GM18951 (cell line): ENCODE data around the gene BTG1.

Experiments used
- POLR2A ChIP-seq: IDR thresholded peaks from 4 replicates; pipeline ENCODE4 v1.6.1; 2011; ENCODE audit warnings: mild to moderate bottlenecking; ENCODE audit not compliant: insufficient read length, insufficient read depth; ENCODE audit errors: extremely low read depth
- in situ Hi-C: fragments of 300-500 bp; cut with MboI; formaldehyde crosslinking; loops from one replicate; pipeline ENCODE4 v1.12.0; 2022; ENCODE audit warnings: low sequenced_read_pairs, mixed read lengths, inconsistent platforms; ENCODE audit not compliant: unreplicated experiment

Gene BTG1

DNA sequence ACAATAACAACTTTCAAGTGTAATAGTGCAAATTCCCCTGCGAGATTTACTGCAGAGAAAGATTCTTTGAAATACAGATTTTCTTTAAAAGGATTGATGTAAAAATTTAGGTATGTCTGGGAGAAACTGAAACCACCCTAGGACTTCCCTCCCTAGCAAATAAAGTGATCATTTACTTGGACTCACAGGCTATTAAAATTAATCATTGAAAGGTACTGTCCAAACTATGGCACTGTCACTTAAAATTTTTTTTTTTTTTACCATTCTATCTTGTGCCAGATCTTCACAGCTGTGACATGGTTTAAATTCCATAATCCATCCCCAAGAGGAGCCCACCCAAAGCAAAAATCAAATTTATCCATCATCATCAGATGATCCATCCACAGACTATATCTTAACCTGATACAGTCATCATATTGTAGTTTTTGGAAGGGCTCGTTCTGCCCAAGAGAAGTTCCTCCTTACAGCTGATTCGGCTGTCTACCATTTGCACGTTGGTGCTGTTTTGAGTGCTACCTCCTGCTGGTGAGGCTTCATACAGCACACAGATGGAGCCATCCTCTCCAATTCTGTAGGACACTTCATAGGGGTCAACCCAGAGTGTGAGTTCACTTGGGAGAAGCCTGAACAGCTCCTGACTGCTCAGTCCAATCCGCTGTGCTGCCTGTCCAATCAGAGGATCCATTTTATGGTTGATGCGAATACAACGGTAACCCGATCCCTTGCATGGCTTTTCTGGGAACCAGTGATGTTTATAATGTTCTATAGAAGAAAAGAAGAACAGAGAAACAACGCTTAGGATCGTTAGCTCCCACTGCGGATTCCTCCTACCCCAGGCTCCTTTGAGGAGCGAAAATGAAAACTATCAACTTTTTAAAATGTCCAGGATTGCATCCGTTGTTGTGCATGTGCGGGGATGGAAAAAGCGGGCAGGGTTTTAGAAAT lies 1.7 kb downstream of the BTG1 start:
- in situ Hi-C loops = loop anchor here (10.0 to 25.0 kb wide), 4 partner anchors 332 to 757 kb away; no protein-coding TSS in a partner anchor
- TF ChIP-seq POLR2A = no peak

DNA sequence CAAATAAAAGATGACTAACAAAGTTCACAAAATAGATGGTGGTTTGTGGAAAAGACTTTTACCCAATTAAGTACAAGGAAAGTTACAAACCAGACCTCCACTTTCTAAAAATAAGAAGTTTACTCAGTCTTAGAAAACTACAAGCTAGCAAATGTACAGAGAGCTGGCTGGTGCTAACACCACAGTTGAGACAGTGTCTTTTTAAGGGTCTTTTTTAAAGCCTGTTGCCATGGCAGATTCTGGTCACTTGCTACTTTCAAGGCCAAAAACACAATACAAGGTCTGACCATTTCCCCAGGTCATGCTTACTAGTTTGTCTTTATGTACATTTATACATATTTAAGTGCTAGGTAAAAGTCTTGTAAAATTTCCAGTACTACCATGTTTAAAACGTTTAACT lies 2.4 kb downstream of the BTG1 start:
- no peak for TF ChIP-seq POLR2A
- in situ Hi-C loops = loop anchor here (10.0 to 25.0 kb wide), 4 partner anchors 331 to 756 kb away; no protein-coding TSS in a partner anchor

DNA sequence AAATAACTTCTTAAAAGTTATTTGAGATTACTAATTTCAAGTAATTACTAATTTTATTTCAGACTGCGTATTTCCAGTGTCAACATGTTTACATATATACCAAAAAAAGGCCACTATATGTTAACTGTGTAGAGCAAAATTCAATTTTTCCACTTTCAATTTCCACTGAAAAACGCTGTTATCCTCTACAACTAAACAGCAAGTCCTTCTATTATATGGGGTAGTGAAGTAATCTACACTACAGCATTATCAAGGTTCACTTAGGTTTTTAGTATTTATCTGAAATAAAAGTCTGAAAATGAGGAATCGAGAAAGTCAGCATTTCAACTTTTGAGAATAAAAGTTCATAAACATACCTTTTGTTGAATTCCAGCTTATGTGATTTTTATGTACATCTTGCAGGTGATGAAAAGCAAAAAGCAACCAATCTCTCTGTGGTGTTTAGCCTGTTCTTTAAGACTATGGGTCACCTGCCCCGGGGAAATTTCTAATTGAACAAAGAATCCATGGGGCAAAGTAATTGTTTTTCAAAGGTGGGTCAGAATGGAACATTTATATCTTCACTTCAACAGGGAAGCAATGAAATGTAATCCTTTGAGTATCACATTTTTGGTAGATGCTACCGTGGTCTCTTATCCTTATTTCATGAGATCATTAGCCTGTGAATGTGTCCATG lies 3.3 kb downstream of the BTG1 start:
- peak; percentile 32 for TF ChIP-seq POLR2A
- in situ Hi-C loops = loop anchor here (10.0 to 25.0 kb wide), 4 partner anchors 330 to 755 kb away; no protein-coding TSS in a partner anchor

DNA sequence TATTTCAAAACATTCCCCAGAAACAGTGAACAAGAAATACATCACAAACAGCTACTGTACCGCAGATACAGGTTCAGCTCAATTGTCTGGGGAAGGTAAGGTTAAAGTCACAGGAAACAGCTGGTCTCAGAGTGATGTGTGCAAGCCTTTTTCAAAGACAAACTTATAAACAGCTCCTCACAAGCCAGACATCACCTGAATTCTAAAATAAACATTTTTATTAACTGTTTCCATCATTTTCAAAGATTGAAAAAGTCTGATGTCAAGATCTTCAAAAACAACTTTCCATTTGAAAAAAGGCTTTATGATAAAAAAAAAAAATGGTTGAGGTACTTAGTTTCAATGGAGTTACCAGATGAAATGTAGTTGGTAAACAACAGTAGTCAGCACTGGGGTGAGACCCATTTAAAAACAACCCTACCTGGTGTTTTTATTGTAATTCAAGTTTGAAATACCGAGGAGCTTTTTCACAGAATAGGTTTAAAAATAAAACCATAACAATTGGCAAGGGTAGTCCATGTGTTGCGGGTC lies 4.0 kb downstream of the BTG1 start:
- in situ Hi-C loops = loop anchor here (10.0 to 25.0 kb wide), 4 partner anchors 329 to 754 kb away; no protein-coding TSS in a partner anchor
- no peak for TF ChIP-seq POLR2A

DNA sequence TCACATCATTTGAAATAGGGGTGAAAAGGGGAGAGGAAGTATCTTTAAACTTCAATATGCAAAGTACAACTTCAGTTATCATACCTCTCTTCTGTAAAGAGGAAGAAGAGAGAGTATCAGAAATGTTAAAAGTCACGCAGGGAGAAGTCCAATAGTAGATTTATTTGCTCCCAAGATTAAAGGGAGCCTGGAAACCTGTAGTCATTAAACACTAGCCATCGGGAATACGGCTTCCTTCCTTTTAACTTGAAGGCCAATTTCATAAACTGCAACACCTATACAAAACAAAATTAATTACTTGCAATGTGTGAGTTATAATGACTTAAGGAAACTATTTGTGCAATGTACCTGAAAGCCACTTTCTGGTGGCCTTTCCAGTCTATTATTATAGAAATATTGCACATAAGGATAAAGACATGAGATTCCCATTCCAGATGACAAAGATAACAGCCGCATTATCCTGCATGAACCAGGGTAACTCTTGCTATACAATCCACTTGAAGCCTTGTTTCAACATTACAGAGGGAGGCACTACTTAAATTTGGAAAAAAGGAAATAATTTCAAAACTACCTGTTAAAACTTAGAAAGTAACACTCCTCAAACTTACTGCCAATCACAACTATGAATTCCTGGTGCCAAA lies 4.6 kb downstream of the BTG1 start:
- TF ChIP-seq POLR2A = no peak
- in situ Hi-C loops = loop anchor here (10.0 to 25.0 kb wide), 4 partner anchors 329 to 754 kb away; no protein-coding TSS in a partner anchor

DNA sequence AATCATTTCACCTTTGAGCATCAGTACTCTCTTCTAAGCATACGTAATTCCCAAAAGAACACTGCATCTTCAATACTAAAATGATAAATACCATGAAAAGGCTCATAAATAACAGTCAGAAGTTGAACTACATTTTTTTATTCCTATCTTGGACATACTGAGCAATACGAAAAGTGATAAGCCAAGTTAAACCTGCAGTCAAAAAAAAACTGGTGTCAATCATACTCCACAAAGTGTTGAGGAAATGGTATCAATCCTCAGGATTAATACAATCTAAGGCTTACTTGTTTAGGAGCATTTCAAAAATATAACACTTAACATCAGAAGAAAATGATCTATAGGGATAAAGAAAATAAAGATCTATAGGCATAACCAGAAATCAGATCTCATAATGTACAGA lies 5.5 kb downstream of the BTG1 start:
- TF ChIP-seq POLR2A = no peak
- in situ Hi-C loops = loop anchor here (10.0 to 25.0 kb wide), 4 partner anchors 328 to 753 kb away; no protein-coding TSS in a partner anchor

DNA sequence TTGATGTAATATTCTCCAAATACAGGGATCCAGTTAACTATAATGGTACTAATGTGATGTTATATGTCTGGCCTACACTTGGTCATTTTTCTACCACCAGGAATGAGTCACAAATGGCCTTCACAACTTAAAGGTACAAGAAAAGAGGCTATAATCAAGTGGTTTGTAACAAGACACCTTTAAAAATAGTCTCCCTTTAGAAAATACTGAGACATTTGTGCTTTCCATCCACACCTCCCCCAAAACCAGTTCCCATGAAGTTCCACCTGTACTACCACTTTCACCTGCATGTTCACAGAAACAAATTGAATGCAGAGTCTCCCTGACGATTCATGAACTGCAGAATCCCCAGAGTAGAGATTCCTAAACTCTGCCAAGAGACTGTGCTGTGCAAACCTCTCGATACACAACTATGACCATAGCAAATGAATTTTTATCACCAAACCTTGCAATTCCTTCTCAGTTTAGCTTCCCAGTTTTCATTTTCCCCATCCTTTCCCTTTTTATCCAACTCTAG lies 6.0 kb downstream of the BTG1 start:
- in situ Hi-C loops = loop anchor here (10.0 to 25.0 kb wide), 5 partner anchors 105 to 752 kb away; no protein-coding TSS in a partner anchor
- peak; percentile 19 for TF ChIP-seq POLR2A

DNA sequence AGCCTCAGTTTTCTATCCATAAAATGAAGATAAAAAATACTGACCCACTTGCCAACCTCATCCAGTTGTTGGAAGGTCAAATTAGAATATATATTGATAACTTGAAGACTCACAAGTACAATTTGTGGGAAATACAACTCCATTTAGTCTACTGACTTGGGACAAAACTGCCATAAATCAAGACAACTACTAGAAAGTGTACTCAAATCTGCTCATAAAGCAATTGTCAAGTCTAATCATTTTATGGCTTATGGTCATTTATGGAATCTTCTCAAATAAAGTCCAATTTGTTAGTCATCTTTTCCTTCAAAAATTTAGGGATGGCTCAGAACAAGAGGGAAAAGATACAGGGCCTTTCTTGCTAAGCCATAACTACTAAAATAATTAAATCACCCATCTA lies 7.0 kb downstream of the BTG1 start:
- TF ChIP-seq POLR2A = no peak
- in situ Hi-C loops = loop anchor here (10.0 to 25.0 kb wide), 4 partner anchors 104 to 751 kb away; no protein-coding TSS in a partner anchor

DNA sequence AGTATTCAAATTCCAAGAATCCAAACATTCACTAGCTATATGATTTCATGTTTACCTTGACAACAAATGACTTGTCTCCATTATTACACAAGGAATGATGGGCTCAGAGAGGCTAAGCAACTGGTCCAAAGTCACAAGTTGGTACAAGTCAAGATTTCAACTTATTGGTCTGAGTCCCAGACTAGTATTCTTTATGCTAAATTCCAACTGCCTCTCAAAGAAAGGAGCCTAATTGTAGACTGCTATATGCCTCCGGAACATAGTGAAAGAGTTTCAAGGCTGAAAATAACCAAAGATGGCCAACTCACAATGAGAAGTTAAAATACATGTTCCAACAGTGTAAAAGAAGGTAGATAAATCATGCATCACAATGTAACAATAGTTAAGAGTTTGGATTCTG lies 7.5 kb downstream of the BTG1 start:
- in situ Hi-C loops = loop anchor here (10.0 to 25.0 kb wide), 4 partner anchors 103 to 751 kb away; no protein-coding TSS in a partner anchor

DNA sequence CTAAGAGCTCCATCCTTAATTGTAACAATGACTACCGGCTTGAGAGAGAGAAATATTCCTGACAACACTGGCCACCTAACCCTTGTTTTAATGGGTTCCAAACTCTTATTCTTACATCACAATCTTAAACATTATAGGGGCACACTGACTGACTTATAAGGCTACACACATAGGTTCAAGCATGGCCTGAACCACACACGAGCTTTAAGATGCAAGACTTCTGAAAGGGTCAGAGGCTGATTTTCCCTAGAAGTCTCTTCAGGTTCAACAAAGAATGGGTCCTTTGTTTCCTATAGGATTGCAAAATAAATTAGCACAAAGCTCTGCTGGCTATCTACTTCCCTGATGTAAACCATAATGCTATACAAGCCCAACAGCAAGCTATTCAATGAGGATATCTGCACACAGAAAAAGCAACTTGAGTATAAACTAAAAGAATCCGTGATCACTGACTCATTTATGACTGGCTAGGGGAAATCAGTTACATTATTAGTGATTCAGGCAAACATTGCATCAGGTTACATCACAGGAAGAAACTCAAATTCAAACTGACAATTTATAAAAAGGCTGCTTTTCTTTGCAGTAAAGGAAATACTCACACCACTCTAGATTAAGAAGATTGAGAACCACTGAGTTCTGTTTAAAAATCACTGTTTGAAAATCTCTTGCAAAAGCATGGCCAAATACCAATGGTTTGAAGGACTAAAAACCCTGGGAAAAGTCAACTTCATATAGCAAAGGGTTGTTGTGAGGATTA lies 8.5 kb downstream of the BTG1 start:
- in situ Hi-C loops = loop anchor here (10.0 to 25.0 kb wide), 4 partner anchors 102 to 750 kb away; no protein-coding TSS in a partner anchor
- no peak for TF ChIP-seq POLR2A

More for the DNA sequence above, 7.5 kb downstream of the BTG1 start:
- no peak for TF ChIP-seq POLR2A

DNA sequence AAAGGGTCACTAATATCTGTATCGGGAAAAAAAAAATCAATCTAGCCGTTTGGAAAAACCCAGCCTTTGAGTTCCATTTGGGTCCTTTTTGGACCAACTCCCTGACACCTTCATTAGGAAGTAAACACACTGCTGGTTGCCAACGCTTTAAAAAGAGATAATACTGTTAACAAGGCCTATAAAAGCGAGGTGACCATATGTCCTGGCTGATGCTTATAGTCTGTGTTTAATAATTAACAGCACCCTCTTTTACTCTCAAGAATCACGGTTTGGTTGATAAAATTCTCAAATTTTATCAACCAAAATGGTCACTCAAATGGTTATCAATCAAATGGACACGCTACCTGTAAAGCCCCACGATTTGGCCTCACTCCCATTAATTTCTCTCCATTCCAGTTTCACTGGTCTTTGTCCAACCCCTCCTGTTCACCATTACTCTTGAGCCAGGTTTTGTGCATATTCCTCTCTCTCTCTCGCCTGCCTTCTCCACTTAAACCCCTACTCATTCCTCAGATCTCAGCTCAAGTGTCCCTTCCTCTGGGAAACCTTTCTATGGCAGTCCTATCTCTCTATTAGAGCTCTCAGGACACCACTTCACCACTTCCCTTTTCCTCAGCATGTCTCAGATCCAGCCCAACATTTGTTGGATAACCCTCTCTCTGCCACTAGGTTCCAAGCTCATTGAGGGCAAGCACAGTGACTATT lies 9.5 kb downstream of the BTG1 start:
- in situ Hi-C loops = loop anchor here (10.0 to 25.0 kb wide), 4 partner anchors 101 to 749 kb away; no protein-coding TSS in a partner anchor
- no peak for TF ChIP-seq POLR2A

DNA sequence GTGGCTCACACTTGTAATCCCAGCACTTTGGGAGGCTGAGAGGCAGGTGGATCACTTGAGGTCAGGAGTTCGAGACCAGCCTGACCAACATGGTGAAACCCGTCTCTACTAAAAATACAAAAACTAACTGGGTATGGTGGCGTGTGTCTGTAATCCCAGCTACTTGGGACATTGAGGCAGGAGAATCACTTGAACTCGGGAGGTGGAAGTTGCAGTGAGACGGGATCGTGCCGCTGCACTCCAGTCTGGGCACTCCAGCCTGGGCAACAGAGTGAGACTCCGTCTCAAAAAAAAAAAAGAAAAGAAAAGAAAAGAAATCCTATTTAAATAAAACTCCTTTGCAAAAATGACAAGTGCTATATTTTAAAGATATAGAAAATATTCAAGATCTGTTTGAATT lies 10.1 kb downstream of the BTG1 start:
- in situ Hi-C loops = loop anchor here (10.0 to 25.0 kb wide), 4 partner anchors 101 to 748 kb away; no protein-coding TSS in a partner anchor
